HG02678 (cell line): ENCODE results near the gene SPRED2.

ENCODE experiments used
- ATAC-seq: cut with Tn5 transposase; IDR thresholded peaks from one replicate; pipeline ENCODE4 v1.9.1; 2021; ENCODE audit warnings: mild to moderate bottlenecking, moderate library complexity; ENCODE audit not compliant: unreplicated experiment

The SPRED2 gene

DNA sequence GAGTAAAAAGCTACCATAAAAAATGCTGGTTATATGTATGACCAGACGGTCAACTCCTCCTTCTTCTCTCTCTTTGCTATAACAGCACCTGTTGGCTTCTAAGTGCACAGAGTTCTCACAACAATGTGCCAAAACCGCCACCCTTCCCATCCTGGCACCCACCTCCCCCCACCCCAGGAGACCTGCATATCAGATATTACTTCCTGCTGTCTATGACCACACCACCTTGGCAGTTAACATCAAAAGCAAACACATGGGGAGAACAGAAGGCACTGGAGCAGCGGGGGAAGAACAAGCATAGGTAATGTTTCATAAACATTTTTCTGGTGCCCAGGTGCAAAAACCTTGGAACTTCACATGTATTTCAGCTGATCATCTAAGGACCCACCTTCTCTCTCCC lies 15.5 kb downstream of the SPRED2 start:
- no peak for ATAC-seq

DNA sequence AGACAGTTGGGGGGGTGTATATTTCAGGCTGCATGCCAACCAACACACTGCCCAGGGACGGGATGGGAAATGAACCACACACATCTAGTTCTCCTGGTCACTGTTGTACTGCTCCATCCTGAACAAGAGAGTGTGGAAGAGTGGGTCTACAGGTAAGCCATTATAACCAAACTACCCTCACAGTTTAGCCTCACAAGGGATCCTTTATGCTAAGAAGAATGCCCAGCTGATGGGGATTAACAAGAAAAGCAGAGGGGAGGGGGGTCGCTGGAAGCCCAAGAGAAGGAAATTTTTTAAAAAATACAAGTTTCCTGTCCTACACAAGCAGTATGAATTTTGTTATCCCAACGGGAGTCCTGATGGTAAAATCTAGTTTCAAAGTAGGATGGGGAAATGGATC lies 16.1 kb downstream of the SPRED2 start:
- no peak for ATAC-seq

DNA sequence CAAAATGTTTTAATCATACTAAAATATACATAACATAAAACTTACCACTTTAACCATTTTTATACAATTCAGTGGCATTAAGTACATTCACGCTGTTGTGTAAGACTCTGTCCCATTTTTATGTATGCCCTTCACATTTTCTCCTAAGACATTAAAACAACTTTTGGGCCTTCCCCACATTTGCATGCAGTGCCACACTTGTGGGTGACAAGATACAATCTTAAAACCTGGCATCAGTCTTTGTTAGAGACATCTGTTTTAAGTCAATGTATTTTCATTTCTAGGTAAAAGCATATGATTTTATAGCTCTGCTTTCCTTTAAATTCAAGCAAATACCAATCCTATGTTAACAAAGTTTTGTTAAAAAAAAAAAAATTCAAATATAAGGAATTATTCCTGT lies 17.3 kb downstream of the SPRED2 start:
- no peak for ATAC-seq

DNA sequence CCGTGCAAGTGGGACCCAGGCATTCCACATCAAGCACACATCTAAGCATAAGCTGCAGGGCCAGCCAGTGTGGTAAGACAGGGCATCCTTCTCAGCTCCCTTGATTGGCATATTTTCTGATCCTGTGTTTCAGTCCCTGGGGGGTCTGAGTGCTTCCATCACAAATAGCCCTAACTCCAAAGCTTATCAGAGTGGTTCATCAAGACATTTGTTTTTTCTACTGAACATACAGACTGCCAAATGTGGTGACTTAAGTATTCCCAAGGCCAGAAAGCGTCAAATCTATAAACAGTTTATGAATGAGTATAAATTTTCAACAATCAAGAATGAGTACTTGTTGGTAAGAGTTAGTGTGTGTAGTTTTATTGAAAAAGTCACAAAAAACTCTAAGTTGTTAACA lies 18.8 kb downstream of the SPRED2 start:
- no peak for ATAC-seq

DNA sequence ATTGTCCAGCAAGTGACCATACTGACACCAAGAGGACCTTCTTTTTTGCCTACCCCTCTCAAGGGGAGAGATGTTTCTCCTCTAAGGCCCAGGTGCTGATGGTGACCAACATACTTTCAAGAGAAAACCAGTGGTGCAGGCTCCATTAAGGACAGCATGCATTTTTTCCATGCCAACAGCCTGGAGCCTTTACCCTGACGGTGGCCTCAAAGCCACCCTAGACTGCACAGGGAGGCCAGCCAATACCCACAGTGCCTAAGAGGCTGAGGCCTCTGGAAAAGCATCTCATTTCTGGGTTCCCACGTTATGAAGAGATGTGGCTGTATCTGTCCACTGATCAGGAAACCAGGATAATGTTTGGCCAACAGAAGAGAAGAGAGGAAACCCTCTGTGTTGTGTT lies 19.3 kb downstream of the SPRED2 start:
- ATAC-seq = no peak

DNA sequence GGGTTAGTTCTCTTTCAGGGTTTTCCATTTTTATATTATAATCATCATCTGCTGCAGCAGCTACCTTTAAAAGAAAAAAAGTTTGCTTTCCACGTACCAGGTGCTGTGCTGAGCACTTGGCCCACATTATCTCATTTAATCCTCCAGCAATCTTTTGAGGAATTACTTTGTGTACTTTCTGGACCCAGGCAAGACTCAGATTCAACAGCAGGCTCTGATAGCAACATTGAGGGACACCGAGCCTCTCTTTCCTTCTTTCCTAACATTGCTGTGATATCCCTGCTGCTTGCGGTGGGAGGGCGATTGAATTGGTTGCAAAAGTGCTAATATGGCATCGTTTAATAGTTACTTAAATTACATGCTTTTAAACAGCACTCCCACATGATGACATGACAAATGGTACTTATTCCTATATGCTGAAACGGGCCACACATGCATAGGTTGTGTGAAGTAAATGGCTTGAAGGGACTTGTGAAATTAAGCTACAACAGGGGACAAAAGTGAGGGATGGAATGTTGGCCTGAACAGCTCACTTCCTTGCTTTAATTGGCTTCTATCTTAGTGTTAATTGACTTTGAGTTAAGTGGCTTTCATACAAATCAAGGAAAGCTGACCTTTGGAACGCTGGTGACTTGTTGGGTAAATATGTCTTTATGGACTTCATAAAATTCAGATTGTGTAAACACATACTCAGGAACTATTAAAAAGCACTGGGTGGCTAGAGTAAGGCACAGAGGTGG lies 21.2 kb downstream of the SPRED2 start:
- no peak for ATAC-seq

DNA sequence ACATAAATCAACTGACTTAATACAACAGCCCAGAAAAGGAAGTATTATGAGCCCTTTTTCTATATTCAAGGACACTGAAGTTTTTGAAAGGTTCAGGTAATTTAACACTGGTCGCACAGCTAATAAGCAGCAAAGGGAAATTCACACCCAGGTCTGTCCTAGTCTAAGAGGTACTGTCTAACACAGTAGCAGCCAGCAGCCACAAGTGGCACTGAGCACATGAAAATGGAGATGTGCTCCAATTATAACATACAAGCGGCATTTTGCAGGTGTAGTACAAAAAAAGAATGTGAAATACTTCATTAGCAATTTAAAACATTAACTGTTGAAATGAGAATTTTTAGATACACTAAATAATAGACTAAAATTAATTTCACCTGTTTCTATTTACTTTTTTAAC lies 23.4 kb downstream of the SPRED2 start:
- ATAC-seq = no peak

DNA sequence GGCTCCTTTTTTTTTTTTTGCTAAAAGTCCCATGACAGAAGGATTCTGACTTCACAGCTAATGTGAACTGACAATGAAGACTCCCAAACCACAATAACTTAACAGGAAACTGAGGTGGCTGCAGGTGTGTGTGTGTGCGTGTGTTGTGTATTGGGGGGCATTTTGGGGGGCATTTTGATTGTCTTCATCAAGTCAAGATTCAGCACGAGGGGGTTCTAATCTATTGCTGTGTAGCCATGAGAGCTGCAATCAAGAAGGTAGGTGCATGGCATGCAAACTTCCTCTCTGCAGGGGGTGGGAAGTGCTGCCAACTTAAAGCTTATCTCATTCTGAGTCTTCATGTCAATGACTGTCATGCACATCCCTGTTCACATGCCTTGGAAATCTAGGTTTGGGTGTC lies 25.2 kb downstream of the SPRED2 start:
- ATAC-seq = no peak

DNA sequence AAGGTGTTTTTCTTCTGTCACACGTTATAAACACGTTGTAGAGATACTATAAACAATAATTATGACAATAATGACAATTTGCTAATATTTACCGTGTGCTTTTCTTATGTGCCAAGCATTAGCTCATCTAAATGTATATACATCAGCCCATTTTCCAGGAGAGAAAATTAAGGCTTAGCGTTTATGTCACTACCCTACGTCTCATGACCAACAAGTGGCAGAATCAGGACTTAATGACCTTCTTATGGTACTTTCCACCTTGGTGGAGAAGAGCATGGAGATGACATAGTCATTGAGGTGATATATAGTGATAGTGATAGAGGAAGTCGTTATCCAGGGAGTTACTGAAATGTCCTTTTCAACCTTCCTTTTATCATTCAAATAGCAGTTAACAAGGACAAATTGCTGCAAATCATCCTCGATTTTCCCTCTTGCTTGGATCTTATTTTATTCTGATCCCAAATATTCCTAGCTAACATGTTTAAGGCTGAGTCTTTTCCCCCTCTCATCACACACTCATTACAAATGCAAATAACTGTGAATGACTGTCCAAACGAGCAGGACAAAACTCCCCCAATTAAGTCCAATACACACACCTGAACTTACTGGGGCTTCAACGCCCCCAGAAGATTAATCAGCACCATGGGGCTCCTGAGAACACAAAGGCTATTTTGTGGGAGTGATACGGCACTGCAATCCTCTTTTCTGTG lies 27.3 kb downstream of the SPRED2 start:
- no peak for ATAC-seq

DNA sequence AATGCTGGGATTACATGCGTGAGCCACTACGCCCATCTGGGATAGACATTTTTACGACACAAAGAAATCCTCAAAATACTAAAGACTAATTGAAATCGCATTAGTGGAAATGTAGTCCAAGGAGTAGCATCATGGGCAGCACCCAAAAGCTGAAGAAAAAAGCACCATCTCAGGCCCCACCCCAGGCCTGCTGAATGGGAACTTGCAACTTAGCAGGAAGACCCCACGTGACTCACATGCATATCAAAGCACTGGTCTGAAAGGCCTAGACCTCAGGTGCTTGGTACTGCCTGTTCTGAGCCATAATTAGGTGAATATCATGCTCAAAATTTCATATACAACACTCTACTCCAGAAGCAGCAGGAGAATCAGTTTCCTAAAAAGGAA lies 28.9 kb downstream of the SPRED2 start:
- no peak for ATAC-seq

DNA sequence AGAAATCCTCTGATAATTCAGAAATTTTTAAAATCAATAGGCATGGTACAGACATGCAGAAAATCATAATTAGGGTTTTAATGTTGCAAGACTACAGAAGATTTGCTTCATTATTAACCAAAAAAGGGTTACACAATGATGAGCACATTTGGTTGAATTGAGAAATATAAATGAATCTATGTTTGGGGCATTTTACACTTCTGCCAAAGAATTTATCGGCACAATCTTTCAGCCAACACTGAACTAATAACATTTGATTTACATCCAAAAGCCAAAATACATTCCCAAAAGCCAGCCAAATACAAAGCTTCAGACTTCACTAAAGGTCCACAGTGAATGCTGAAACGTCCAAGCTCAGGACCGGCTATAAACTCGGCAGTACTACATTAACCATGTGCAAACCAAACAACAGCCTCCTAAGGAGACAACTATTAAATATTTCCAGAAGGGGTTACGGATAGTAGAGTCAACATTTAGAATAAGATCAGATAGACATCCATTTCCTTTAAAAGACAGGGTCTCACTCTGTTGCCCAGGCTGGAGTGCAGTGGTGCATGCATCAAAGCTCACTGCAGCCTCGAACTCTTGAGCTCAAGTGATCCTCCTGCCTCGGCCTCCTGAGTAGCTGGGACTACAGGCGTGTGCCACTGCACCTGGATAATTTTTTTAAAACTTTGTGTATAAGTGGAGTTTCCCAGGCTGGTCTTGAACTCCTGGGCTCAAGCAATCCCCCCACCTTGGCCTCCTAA lies 29.4 kb downstream of the SPRED2 start:
- no peak for ATAC-seq

DNA sequence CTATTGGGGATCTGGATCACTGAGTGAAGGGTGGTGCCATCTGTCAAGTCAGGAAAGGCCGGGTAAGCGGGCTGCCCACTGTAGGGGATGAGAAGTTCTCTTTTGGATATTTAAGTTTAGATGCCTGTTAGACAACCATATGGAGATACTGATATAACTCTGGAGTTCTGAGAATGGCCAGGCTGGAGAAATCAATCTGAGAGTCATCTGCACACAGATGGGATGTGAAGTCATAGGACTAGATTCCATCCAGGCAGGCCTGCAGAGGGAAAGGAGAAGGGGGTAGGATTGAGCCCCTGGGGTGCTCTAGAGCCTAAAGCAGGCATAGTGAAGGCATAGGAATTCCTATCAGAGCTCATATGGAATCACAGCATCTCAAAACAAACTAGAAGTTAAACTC lies 30.1 kb downstream of the SPRED2 start:
- no peak for ATAC-seq

DNA sequence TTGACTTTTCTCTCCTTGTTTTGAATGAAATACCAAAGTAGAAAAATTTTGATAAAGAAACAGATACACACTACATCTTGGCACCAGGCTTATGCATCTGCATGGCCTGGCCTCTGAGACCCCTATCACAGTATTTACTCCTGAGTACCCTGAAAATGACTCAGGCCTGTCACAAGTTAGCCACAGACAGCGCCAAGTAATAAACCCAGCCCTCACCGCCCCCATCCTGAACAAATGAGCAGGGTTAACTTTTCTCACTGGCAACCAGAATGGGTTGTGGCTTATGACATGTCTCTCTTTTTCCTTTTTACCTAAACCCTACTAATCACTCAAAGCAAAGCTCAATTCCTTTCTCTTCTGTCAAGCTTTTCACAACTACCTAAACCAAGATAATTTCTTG lies 35.3 kb downstream of the SPRED2 start:
- ATAC-seq = no peak

DNA sequence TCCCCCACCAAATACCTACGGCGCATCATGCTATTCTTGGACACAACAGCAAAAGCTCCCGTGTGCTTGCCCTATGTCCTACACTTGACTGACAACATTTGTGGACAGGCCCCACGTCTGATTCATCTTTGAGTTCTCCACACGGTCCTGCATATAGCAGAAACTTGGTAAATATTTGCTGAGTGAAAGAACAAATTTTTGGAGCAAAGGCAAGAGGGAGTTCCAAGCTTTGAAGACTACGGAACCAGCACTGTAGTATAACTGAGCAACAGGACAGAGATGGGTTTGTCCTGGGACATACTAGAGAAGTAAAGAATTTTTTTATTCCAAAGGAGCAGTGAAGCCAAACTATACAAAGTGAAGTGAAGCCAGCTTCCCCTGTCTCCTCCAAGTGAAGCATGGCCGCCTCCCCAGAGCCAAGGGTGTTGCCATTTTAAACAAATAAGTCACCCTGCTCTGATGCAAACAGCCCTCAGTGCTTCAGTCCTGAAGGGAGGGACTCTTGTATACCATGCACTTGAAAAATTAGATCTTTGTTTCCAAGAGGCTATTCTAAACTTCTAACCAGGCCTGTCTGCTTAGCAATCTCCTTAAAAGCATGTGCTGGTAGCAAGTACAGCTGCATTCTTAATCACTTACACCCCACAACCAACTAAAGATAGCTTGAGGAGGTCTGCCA lies 35.9 kb downstream of the SPRED2 start:
- no peak for ATAC-seq

DNA sequence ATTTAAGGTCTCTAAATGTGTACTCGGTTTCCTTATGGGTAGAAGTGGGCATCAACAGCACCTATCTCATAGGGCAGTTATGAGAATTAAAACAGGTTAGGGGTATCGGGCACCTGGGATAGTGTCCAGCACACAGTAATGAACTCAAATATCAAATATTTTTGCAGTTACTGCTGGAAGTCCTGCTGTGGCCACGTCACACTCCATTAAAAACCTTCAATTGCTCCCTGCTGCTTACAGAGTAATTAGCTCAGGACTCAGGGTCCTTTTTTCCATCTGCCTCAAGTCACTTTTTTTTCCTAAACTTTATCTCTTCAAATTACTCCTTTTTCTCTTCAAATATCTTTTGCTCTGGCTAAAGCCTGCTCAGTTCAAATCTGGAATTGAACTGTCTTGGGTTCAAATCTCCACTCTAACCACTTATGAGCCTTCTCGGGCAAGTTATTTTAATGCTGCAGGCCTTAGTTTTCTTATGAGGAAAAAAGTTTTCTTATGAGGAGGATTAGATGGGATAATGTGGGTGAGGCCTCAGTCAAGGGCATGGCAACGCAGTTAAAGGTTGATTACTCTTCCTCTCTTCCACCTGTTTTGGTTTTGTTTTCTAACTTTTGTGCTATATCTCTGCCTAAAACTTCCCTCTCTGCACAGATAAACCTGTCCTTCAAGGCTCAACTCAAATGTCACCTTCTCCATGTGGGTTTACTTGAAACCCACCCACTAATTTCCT lies 36.6 kb downstream of the SPRED2 start:
- ATAC-seq = no peak

DNA sequence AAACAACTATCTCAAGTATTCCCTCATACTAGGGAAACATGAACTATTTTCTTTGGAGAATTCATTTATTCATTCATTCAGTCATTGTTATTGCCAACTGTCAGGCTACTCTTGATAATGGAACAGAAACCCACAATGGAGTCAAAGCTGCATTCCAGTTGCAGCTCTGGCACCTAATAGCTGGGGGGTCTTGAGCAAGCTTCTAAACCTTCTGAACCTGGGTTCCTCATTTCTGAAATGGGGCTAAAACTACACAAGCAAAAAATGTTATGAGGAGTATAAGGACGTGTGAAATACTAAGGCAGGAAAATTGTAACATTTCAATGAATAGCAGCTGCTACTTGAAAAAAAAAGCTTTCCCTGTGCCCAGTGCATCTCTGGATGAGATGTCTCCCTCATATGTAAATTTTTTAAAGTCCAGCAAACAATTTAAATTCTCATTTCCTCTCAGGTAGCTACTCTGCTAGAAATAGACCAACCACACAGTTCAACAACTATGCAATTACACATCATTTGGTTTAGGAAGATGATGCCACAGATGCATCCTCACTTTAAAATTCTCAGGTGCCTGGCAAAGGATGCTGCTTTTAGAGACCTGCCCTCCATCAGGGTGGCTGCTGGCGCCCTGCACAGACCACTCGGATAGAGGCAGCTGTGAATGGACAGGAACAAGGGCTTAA lies 38.5 kb downstream of the SPRED2 start:
- no peak for ATAC-seq

DNA sequence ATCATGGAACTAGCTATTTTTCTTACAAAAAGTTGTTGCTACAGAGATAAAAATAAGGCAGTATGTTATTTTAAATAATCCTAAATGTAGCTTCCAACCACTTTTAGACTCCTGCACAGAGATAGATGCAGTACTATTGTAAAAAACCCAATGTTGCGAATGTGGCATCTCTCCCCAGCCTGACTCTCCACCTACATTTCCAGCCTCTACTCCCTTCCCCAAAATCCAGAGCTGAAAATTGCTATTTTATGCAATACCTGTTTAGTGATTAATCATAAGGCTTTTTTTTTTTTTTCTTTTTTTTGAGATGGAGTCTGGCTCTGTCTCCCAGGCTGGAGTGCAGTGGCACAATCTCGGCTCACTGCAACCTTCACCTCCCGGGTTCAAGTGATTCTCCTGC lies 39.4 kb downstream of the SPRED2 start:
- no peak for ATAC-seq

DNA sequence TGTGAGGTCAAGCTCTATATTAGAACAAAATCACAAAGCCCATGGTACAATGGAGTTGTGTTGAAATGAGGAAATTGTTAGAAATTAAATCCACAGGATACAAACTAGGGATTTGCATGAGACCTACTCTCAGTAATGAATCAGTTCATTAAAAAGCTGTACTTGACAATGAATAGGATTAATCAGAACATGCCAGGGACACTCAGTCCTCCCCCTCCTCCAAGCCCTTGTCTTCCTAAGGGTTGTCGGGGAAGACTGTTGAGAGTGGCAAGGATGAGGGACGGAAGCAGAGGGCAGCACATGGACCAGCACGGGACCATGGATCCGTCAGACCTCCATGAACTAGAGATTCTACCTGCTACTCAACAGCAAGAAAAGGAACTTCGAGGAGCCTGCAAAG lies 39.8 kb downstream of the SPRED2 start:
- no peak for ATAC-seq

DNA sequence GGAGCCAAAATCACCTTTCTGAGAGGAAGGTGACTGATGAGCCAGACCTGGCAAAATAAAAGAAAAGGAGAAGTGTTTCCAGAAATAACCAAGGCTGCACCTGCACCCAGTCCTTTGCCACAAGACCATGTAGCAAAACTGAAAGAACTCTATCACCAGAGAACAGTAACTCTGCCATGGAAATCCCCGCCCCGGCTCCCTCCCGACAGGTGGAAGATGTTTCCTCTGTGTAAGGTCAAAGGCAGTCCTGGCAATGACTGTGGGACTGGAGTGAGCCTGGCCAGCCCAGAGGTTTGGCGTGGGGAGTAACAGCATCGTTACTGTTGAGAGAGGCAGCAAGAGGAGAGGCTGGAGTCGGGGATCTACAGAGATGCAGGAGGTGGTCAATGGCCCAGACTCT lies 42.3 kb downstream of the SPRED2 start:
- ATAC-seq = peak; percentile 75

DNA sequence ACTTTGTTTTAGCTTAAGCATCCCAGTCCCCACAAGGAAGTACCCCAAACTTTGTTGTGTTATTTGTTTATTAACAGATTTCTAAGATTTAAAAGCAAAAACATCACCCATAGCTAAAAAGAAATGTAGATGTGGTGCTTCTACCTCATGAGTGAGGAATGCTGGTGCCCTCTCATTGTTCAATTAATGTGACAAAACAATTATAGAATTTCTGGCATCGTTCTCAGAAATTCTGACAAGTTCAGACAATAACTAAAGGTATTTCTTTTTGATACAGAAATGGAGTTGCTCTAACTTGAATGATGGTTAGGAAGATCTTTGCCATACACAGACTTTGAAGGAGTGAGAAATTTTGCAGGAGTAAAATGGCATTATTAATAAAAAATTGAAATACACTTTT lies 42.9 kb downstream of the SPRED2 start:
- ATAC-seq = no peak
